A549 (cell line): Measurements from ENCODE around the gene AUTS2. TPM values are rescaled to one million over a fixed set of nuclear protein-coding genes. Genes with fewer than 3 reads are reported as not detected.

ENCODE experiments used
- ATAC-seq, 2 experiments: fragments of 200-7000 bp in 1 of 2; fragments of >200 bp in 1 of 2; cut with Nextera tagmentation in 1 of 2; cut with Tn5 transposase in 1 of 2; 3 replicates each; pipeline versions ENCODE4 v1.8.0 to v1.9.1; 2018 to 2020; ENCODE audit warnings: mild to moderate bottlenecking in 1 of 2, moderate library complexity in 1 of 2
- CTCF ChIA-PET: fragments of 300-600 bp; sonication (Branson Sonifier 250); formaldehyde crosslinking; extraction: SDS; loops from one replicate; lab custom pipeline; 2021; ENCODE audit warnings: antibody characterized with exemption, inconsistent platforms; lab: Yijun Ruan, JAX
- POLR2A ChIA-PET: fragments of 350-600 bp; formaldehyde crosslinking; extraction: SDS; loops from one replicate; lab custom pipeline; 2021; ENCODE audit warnings: antibody characterized with exemption, inconsistent platforms; lab: Yijun Ruan, JAX
- DNase-seq, 2 experiments: peaks; one replicate each; pipeline versions ENCODE4 v3.0.0 to v3.0.0-alpha.2; 2011 to 2016; ENCODE audit warnings: low read depth in 1 of 2, low spot score in 1 of 2
- FAIRE-seq: peaks from 2 replicates; lab custom pipeline; 2011; peaks lifted over from hg19 to GRCh38; lab: Jason Lieb, UNC
- H3K27ac ChIP-seq, 2 experiments: fragments of >200 bp; sonication (Bioruptor Twin); formaldehyde crosslinking; 3 replicates each; pipeline ENCODE4 v1.5.1; 2016 to 2017
- H3K4me1 ChIP-seq: fragments of >200 bp; sonication (Bioruptor Twin); formaldehyde crosslinking; 3 replicates; pipeline ENCODE4 v1.6.1; 2016
- H3K4me2 ChIP-seq: fragments of >200 bp; sonication (Bioruptor Twin); formaldehyde crosslinking; 3 replicates; pipeline ENCODE4 v1.6.1; 2016
- H3K4me3 ChIP-seq: fragments of >200 bp; sonication (Bioruptor Twin); formaldehyde crosslinking; 3 replicates; pipeline ENCODE4 v1.5.1; 2016
- H3K9me3 ChIP-seq: fragments of >200 bp; sonication (Bioruptor Twin); formaldehyde crosslinking; 3 replicates; pipeline ENCODE4 v1.6.1; 2016
- BCL3 ChIP-seq: fragments of >200 bp; sonication (Bioruptor Twin); formaldehyde crosslinking; IDR thresholded peaks from 3 replicates; pipeline ENCODE4 v1.6.1; 2016
- CEBPB ChIP-seq, 2 experiments: fragments of >200 bp in 1 of 2; sonication (Bioruptor Twin) in 1 of 2; formaldehyde crosslinking in 1 of 2; IDR thresholded peaks; 2 replicates each; pipeline ENCODE4 v1.6.1; 2012 to 2016
- CTCF ChIP-seq: fragments of >200 bp; sonication (Bioruptor Twin); formaldehyde crosslinking; IDR thresholded peaks from 3 replicates; pipeline ENCODE4 v1.5.1; 2016
- E2F6 ChIP-seq: IDR thresholded peaks from 2 replicates; pipeline ENCODE4 v1.6.1; 2012; ENCODE audit warnings: low read depth, borderline replicate concordance
- EHMT2 ChIP-seq: fragments of 200-600 bp; sonication (generic); IDR thresholded peaks from 2 replicates; pipeline ENCODE4 v1.6.1; 2016; ENCODE audit warnings: antibody characterized with exemption, low read depth, mild to moderate bottlenecking, moderate library complexity
- ESRRA ChIP-seq: fragments of 150-350 bp; IDR thresholded peaks from 2 replicates; pipeline ENCODE4 v1.6.1; 2014; ENCODE audit warnings: mild to moderate bottlenecking, low read length, borderline replicate concordance
- FOSB ChIP-seq: fragments of 250-450 bp; sonication (Bioruptor Pico); IDR thresholded peaks from 2 replicates; pipeline ENCODE4 v1.5.0; 2020; ENCODE audit warnings: mild to moderate bottlenecking, moderate library complexity
- FOXS1 ChIP-seq: fragments of 250-450 bp; sonication (Bioruptor Pico); IDR thresholded peaks from 2 replicates; pipeline ENCODE4 v1.5.0; 2020; ENCODE audit warnings: mild to moderate bottlenecking, moderate library complexity
- HDAC2 ChIP-seq: fragments of 200-600 bp; sonication (generic); IDR thresholded peaks from 2 replicates; pipeline ENCODE4 v1.6.1; 2016
- HES2 ChIP-seq: fragments of >200 bp; sonication (Bioruptor Twin); formaldehyde crosslinking; IDR thresholded peaks from 2 replicates; pipeline ENCODE4 v1.6.1; 2016
- HMGXB4 ChIP-seq: fragments of 250-450 bp; sonication (Bioruptor Pico); IDR thresholded peaks from 2 replicates; pipeline ENCODE4 v1.5.0; 2021; ENCODE audit warnings: mild to moderate bottlenecking, moderate library complexity, borderline replicate concordance
- HOXB5 ChIP-seq: fragments of 250-450 bp; sonication (Bioruptor Pico); IDR thresholded peaks from 2 replicates; pipeline ENCODE4 v1.5.0; 2020; ENCODE audit warnings: mild to moderate bottlenecking, moderate library complexity
- JUNB ChIP-seq: fragments of >200 bp; sonication (Bioruptor Twin); formaldehyde crosslinking; IDR thresholded peaks from 2 replicates; pipeline ENCODE4 v1.6.1; 2016
- KDM1A ChIP-seq: fragments of 200-600 bp; sonication (generic); IDR thresholded peaks from 2 replicates; pipeline ENCODE4 v1.6.1; 2016; ENCODE audit warnings: low read depth, mild to moderate bottlenecking
- MYC ChIP-seq: IDR thresholded peaks from 2 replicates; pipeline ENCODE4 v1.6.1; 2012; ENCODE audit warnings: mild to moderate bottlenecking, inconsistent platforms, low read length, improper control_type of control experiment, borderline replicate concordance
- NPAS2 ChIP-seq: fragments of 250-450 bp; sonication (Bioruptor Pico); IDR thresholded peaks from 2 replicates; pipeline ENCODE4 v1.8.0; 2022; ENCODE audit warnings: mild to moderate bottlenecking, moderate library complexity, borderline replicate concordance
- NR3C1 ChIP-seq: fragments of >200 bp; sonication (Bioruptor Twin); formaldehyde crosslinking; IDR thresholded peaks from 3 replicates; pipeline ENCODE4 v1.6.1; 2017
- PHF8 ChIP-seq: fragments of 200-600 bp; sonication (generic); IDR thresholded peaks from 2 replicates; pipeline ENCODE4 v1.6.1; 2016; ENCODE audit warnings: low read depth, mild to moderate bottlenecking, antibody characterized with exemption, moderate library complexity, borderline replicate concordance
- POLR2AphosphoS2 ChIP-seq: conservative IDR thresholded peaks from 2 replicates; pipeline ENCODE4 v1.6.1; 2012; ENCODE audit warnings: low read length, improper control_type of control experiment, inconsistent platforms
- RAD21 ChIP-seq, 2 experiments: fragments of >200 bp in 1 of 2; sonication (Bioruptor Twin) in 1 of 2; formaldehyde crosslinking in 1 of 2; IDR thresholded peaks in 1 of 2; conservative IDR thresholded peaks in 1 of 2; 2 replicates in 1 of 2; 3 replicates in 1 of 2; pipeline ENCODE4 v1.6.1; 2012 to 2018; ENCODE audit warnings: inconsistent platforms in 1 of 2
- REST ChIP-seq: fragments of 200-600 bp; sonication (generic); IDR thresholded peaks from 2 replicates; pipeline ENCODE4 v1.6.1; 2016; ENCODE audit warnings: antibody characterized with exemption, mild to moderate bottlenecking, moderate library complexity
- SMC3 ChIP-seq: fragments of >200 bp; sonication (Bioruptor Twin); formaldehyde crosslinking; IDR thresholded peaks from 3 replicates; pipeline ENCODE4 v1.6.1; 2018; ENCODE audit warnings: inconsistent platforms
- SREBF2 ChIP-seq: fragments of 450-650 bp; IDR thresholded peaks from 2 replicates; pipeline ENCODE4 v1.6.1; 2014; ENCODE audit warnings: mild to moderate bottlenecking, moderate library complexity
- ZNF302 ChIP-seq: fragments of 250-450 bp; sonication (Bioruptor Pico); IDR thresholded peaks from 2 replicates; pipeline ENCODE4 v1.9.0; 2021; ENCODE audit warnings: inconsistent platforms, mild to moderate bottlenecking, moderate library complexity
- WGBS: methylation state at CpG from one replicate; pipeline ENCODE4 v1.1.6; 2017; ENCODE audit errors: missing lambda C conversion rate; 5-methylcytosine and 5-hydroxymethylcytosine counted together
- polyA plus RNA-seq, 4 experiments: library from polyadenylated mRNA; depleted of rRNA in 3 of 4; stranded (reverse); fragments of >200 nt; fragmentation: RNase III in 1 of 4; extraction: RNeasy Plus Mini Kit Qiagen cat#74134 plus additional on column Dnase treatment in 1 of 4; gene quantifications; 2 replicates in 3 of 4; 3 replicates in 1 of 4; pipeline ENCODE4 v1.2.3, GENCODE V29; 2011 to 2017

AUTS2 gene
- polyA plus RNA-seq, 2 of the 4 experiments (the other 2 are of a cell fraction), result 1.6 to 3.6 TPM

GRCh38 chr7:70616821-70617220 lies 1018.5 kb downstream of the AUTS2 start:
- FAIRE-seq (no peak), DNase-seq (no peak), ATAC-seq (no peak)
- no peak for TF ChIP-seq JUNB
- TF ChIP-seq KDM1A, result no peak
- TF ChIP-seq FOXS1, result no peak
- TF ChIP-seq CTCF, result no peak
- TF ChIP-seq NR3C1, result no peak
- TF ChIP-seq SMC3, result no peak
- TF ChIP-seq ESRRA, result no peak
- TF ChIP-seq HMGXB4 (CRISPR knock-in tag), result no peak
- no peak for TF ChIP-seq E2F6
- no peak for TF ChIP-seq POLR2AphosphoS2
- TF ChIP-seq NPAS2, result no peak
- TF ChIP-seq HES2, result no peak
- no peak for TF ChIP-seq RAD21 (conservative IDR thresholded peaks at IDR 0.05 in 1 of 2, IDR thresholded peaks at IDR 0.05 in 1 of 2)
- TF ChIP-seq MYC, result no peak
- Histone ChIP-seq H3K9me3 (no peaks in the 10 kb centered on the region), H3K4me2 (no peak overlapping the region), H3K4me1 (no peaks in the 10 kb centered on the region), H3K4me3 (no peak overlapping the region), H3K27ac (no peak overlapping the region)
- POLR2A ChIA-PET, result no interaction called here
- WGBS, result 29% methylated on average over 3 of the region's 3 CpGs
- CTCF ChIA-PET, result interaction anchor here (1.5 kb wide), 1 partner anchor 10 kb away, joined by 3 read pairs; no protein-coding TSS in a partner anchor

GRCh38 chr7:70618020-70618551 lies 1019.8 kb downstream of the AUTS2 start:
- TF ChIP-seq BCL3 (no peak), HMGXB4 (CRISPR knock-in tag) (no peak), HDAC2 (no peak), REST (no peak), HOXB5 (CRISPR knock-in tag) (no peak), PHF8 (no peak), ZNF302 (CRISPR knock-in tag) (no peak), CEBPB (IDR thresholded peaks at IDR 0.05) (no peak), FOSB (no peak), KDM1A (no peak), SREBF2 (no peak), EHMT2 (no peak), HES2 (no peak), NR3C1 (no peak), JUNB (no peak)
- no peak for ATAC-seq
- DNase-seq, result no peak
- no peaks in the 10 kb centered on the region for H3K4me1 ChIP-seq
- no peak for FAIRE-seq
- H3K27ac ChIP-seq, result no peak overlapping the region
- no peak overlapping the region for H3K4me3 ChIP-seq
- POLR2A ChIA-PET, result no interaction called here
- no peak overlapping the region for H3K4me2 ChIP-seq
- 35% methylated on average over 10 of the region's 10 CpGs for whole genome bisulfite sequencing
- CTCF ChIA-PET, result no interaction called here
- H3K9me3 ChIP-seq, result no peaks in the 10 kb centered on the region
